Transverse colon (tissue), 3 donors: ENCODE data around the gene PRKCE.

Experiments used
- EP300 ChIP-seq: sonication (generic); formaldehyde crosslinking; IDR thresholded peaks from one replicate; pipeline ENCODE4 v1.6.1; 2017; ENCODE audit warnings: antibody characterized with exemption, low read depth
- TF ChIP-seq, protein P1 (sequence below), 5 experiments: fragments of 200-600 bp in 3 of 5; fragments of 450-650 bp in 2 of 5; sonication (generic) in 3 of 5; IDR thresholded peaks; 1 replicate in 2 of 5; 2 replicates in 3 of 5; pipeline ENCODE4 v1.5.1; 2016 to 2017; ENCODE audit warnings: antibody characterized with exemption in 5 of 5, inconsistent platforms in 3 of 5, mild to moderate bottlenecking in 2 of 5, moderate library complexity in 1 of 5

DNA sequence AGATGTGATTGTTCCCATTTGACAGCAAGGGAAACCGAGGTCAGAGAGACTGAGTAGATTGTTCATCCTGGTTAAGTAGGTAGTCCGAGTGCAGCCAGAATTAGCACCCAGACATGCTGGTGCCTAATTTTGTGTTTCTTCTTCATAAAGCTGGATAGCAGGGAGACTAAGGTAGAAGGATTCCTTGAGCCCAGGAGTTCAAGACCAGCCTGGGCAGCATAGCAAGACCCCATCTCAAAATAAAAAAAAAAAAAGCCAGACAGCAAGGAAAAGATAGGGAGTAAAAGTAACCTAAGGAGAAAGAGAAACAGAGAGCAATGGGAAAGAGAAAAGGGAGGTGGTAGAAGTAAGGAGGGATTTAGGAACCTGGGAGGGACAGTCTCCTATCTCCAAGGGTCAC, 120.6 kb downstream of the PRKCE start:
- TF ChIP-seq EP300, result no peak
- TF ChIP-seq, protein P1, sequence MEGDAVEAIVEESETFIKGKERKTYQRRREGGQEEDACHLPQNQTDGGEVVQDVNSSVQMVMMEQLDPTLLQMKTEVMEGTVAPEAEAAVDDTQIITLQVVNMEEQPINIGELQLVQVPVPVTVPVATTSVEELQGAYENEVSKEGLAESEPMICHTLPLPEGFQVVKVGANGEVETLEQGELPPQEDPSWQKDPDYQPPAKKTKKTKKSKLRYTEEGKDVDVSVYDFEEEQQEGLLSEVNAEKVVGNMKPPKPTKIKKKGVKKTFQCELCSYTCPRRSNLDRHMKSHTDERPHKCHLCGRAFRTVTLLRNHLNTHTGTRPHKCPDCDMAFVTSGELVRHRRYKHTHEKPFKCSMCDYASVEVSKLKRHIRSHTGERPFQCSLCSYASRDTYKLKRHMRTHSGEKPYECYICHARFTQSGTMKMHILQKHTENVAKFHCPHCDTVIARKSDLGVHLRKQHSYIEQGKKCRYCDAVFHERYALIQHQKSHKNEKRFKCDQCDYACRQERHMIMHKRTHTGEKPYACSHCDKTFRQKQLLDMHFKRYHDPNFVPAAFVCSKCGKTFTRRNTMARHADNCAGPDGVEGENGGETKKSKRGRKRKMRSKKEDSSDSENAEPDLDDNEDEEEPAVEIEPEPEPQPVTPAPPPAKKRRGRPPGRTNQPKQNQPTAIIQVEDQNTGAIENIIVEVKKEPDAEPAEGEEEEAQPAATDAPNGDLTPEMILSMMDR (IDR thresholded peaks at IDR 0.05), result no peak
